WTC11 (cell line): ENCODE data around the gene NPAS2.

Source experiments
- ATF1 ChIP-seq: sonication (generic); formaldehyde crosslinking; IDR thresholded peaks from 2 replicates; pipeline ENCODE4 v1.8.1; 2023; ENCODE audit warnings: mild to moderate bottlenecking, moderate library complexity, missing genetic modification reagents
- CTCF ChIP-seq: fragments of 200-600 bp; IDR thresholded peaks from 2 replicates; pipeline ENCODE4 v1.8.0; 2022; ENCODE audit warnings: antibody characterized with exemption
- ELF4 ChIP-seq: sonication (generic); formaldehyde crosslinking; IDR thresholded peaks from 2 replicates; pipeline ENCODE4 v1.8.1; 2022; ENCODE audit warnings: low read depth, mild to moderate bottlenecking, moderate library complexity, missing genetic modification reagents
- HMGXB4 ChIP-seq: sonication (generic); formaldehyde crosslinking; IDR thresholded peaks from 2 replicates; pipeline ENCODE4 v1.8.1; 2023; ENCODE audit warnings: mild to moderate bottlenecking, moderate library complexity, missing genetic modification reagents
- NR2C2 ChIP-seq: sonication (generic); formaldehyde crosslinking; IDR thresholded peaks from 2 replicates; pipeline ENCODE4 v1.8.0; 2022; ENCODE audit warnings: mild to moderate bottlenecking, missing genetic modification reagents
- USF1 ChIP-seq: sonication (generic); formaldehyde crosslinking; IDR thresholded peaks from 2 replicates; pipeline ENCODE4 v1.8.0; 2022; ENCODE audit warnings: mild to moderate bottlenecking, missing genetic modification reagents
- ZNF416 ChIP-seq: fragments of 250-450 bp; sonication (Bioruptor Pico); IDR thresholded peaks from 2 replicates; pipeline ENCODE4 v1.9.0; 2021; ENCODE audit warnings: mild to moderate bottlenecking, inconsistent platforms

- TF ChIP-seq ZNF416 (CRISPR knock-in tag), result no peak
- no peak for TF ChIP-seq NR2C2
- TF ChIP-seq USF1 (CRISPR knock-in tag), result no peak
- TF ChIP-seq HMGXB4 (CRISPR knock-in tag), result no peak
- TF ChIP-seq ELF4 (CRISPR knock-in tag), result no peak
- TF ChIP-seq CTCF, result no peak
- no peak for TF ChIP-seq ATF1 (CRISPR knock-in tag)
Measured at GRCh38 chr2:101017371-101017770, 197.4 kb downstream of the NPAS2 start.
